B cell (primary cell): ENCODE measurements around the gene MPI. TPM values are rescaled to one million over a fixed set of nuclear protein-coding genes. Genes with fewer than 3 reads are reported as not detected.
A peak's percentile ranks its signal among the peaks of the same experiment; 100 is the strongest.

Experiments used
- ATAC-seq: fragments of 200-7000 bp; cut with Tn5 transposase; one replicate; pipeline ENCODE4 v1.10.0; 2021; ENCODE audit warnings: low read depth, mild to moderate bottlenecking, moderate number of reproducible peaks, moderate library complexity
- CTCF ChIA-PET: fragments of 350-600 bp; sonication (Branson Sonifier 250); formaldehyde crosslinking; loops from one replicate; lab custom pipeline; 2021; ENCODE audit warnings: antibody characterized with exemption, inconsistent platforms; lab: Charles Lee
- POLR2A ChIA-PET: fragments of 350-600 bp; sonication (Branson Sonifier 250); formaldehyde crosslinking; loops from one replicate; lab custom pipeline; 2021; ENCODE audit warnings: antibody characterized with exemption; lab: Charles Lee
- DNase-seq: peaks from one replicate; pipeline ENCODE4 v3.0.0; 2013
- H2AFZ ChIP-seq: 2 replicates; pipeline ENCODE4 v1.6.1; 2012; ENCODE audit warnings: mild to moderate bottlenecking, low read depth, low read length; ENCODE audit not compliant: insufficient read depth, poor library complexity, severe bottlenecking
- H3K27ac ChIP-seq, 2 donors: 1 replicate in 1 of 2; 2 replicates in 1 of 2; pipeline ENCODE4 v1.5.1; 2012 to 2013; ENCODE audit warnings: low read length in 2 of 2, mild to moderate bottlenecking in 2 of 2, moderate library complexity in 1 of 2
- H3K27me3 ChIP-seq, 4 experiments: fragments of 200-600 bp in 1 of 4; sonication (generic) in 1 of 4; replicated peaks in 1 of 4; 1 replicate in 2 of 4; 2 replicates in 2 of 4; pipeline versions ENCODE4 v1.6.1 to v1.7.0; 2013 to 2016; ENCODE audit warnings: low read length in 3 of 4, mild to moderate bottlenecking in 2 of 4, mixed read lengths in 1 of 4, moderate library complexity in 1 of 4; ENCODE audit not compliant: insufficient read depth in 4 of 4, control insufficient read depth in 3 of 4; ENCODE audit errors: control extremely low read depth in 1 of 4
- H3K36me3 ChIP-seq, 2 experiments: replicated peaks in 1 of 2; 1 replicate in 1 of 2; 2 replicates in 1 of 2; pipeline versions ENCODE4 v1.6.1 to v1.7.1; 2013; ENCODE audit warnings: low read length in 1 of 2; ENCODE audit not compliant: insufficient read depth in 2 of 2, control insufficient read depth in 1 of 2; ENCODE audit errors: control extremely low read depth in 1 of 2, extremely low read depth in 1 of 2
- H3K4me1 ChIP-seq, 2 donors: fragments of 200-600 bp in 1 of 2; sonication (generic) in 1 of 2; 1 replicate in 1 of 2; 2 replicates in 1 of 2; pipeline versions ENCODE4 v1.5.1 to v1.6.1; 2013 to 2017; ENCODE audit warnings: low read length in 2 of 2; ENCODE audit not compliant: control insufficient read depth in 2 of 2, insufficient read depth in 2 of 2
- H3K4me2 ChIP-seq: replicated peaks from 2 replicates; pipeline ENCODE3; 2012; ENCODE audit warnings: mild to moderate bottlenecking, low read depth, low read length; ENCODE audit not compliant: poor library complexity, severe bottlenecking
- H3K4me3 ChIP-seq, 5 experiments: fragments of 200-600 bp in 1 of 5; sonication (generic) in 1 of 5; 1 replicate in 3 of 5; 2 replicates in 2 of 5; pipeline versions ENCODE4 v1.5.1 to v1.7.0; 2011 to 2016; ENCODE audit warnings: low read length in 4 of 5, mild to moderate bottlenecking in 4 of 5, low read depth in 2 of 5, control low read depth in 1 of 5, moderate library complexity in 1 of 5; ENCODE audit not compliant: insufficient read depth in 1 of 5; ENCODE audit errors: control extremely low read depth in 1 of 5, extremely low read depth in 1 of 5
- H3K79me2 ChIP-seq: fragments of 200-600 bp; sonication (generic); one replicate; pipeline ENCODE4 v1.6.0; 2016; ENCODE audit warnings: low read length; ENCODE audit not compliant: control insufficient read depth, insufficient read depth
- H3K9ac ChIP-seq: fragments of 200-600 bp; sonication (generic); 2 replicates; pipeline ENCODE4 v1.6.1; 2017; ENCODE audit warnings: mild to moderate bottlenecking, low read length, moderate library complexity
- H3K9me3 ChIP-seq, 3 donors: one replicate each; pipeline versions ENCODE4 v1.6.1 to v1.7.1; 2013; ENCODE audit warnings: low read length in 2 of 3; ENCODE audit not compliant: control insufficient read depth in 2 of 3, insufficient read depth in 1 of 3; ENCODE audit errors: control extremely low read depth in 1 of 3
- H4K20me1 ChIP-seq: 2 replicates; pipeline ENCODE4 v1.6.0; 2012; ENCODE audit warnings: mild to moderate bottlenecking, low read length; ENCODE audit not compliant: insufficient read depth, control insufficient read depth, poor library complexity, severe bottlenecking
- H3K27ac Mint-ChIP-seq: one replicate; pipeline ENCODE4 v1.8.0; 2021; ENCODE audit warnings: mixed read lengths
- H3K27me3 Mint-ChIP-seq: one replicate; pipeline ENCODE4 v1.8.0; 2021; ENCODE audit warnings: mixed read lengths
- H3K4me1 Mint-ChIP-seq: one replicate; pipeline ENCODE4 v1.8.0; 2021; ENCODE audit warnings: mixed read lengths
- H3K4me3 Mint-ChIP-seq: one replicate; pipeline ENCODE4 v1.8.0; 2021; ENCODE audit warnings: mixed read lengths
- H3K9me3 Mint-ChIP-seq: one replicate; pipeline ENCODE4 v1.8.0; 2022; ENCODE audit warnings: mixed read lengths; ENCODE audit not compliant: insufficient read depth
- CTCF ChIP-seq: fragments of 200-600 bp; IDR thresholded peaks from one replicate; pipeline ENCODE4 v1.8.0; 2022; ENCODE audit warnings: antibody characterized with exemption, mild to moderate bottlenecking
- EZH2 ChIP-seq: IDR thresholded peaks from 2 replicates; pipeline ENCODE4 v1.6.1; 2012; ENCODE audit warnings: borderline replicate concordance, low read depth, mild to moderate bottlenecking, moderate library complexity, low read length; ENCODE audit not compliant: insufficient read depth, poor library complexity, severe bottlenecking
- WGBS: methylation state at CpG from one replicate; pipeline ENCODE4 v1.1.5; 2013; ENCODE audit warnings: missing lambda C conversion rate; ENCODE audit not compliant: insufficient coverage; 5-methylcytosine and 5-hydroxymethylcytosine counted together
- intact Hi-C: fragments of 100-400 bp; cut with micrococcal nuclease; formaldehyde crosslinking; loops from one replicate; pipeline ENCODE4 v1.10.0; 2022
- polyA plus RNA-seq: library from polyadenylated mRNA; depleted of rRNA; stranded (reverse); fragments of >200 nt; gene quantifications from 2 replicates; pipeline ENCODE4 v1.2.3, GENCODE V29; 2012
- total RNA-seq, 2 donors: library from RNA; stranded (reverse); fragments of 120-200 nt in 1 of 2; gene quantifications; 1 replicate in 1 of 2; 2 replicates in 1 of 2; pipeline versions ENCODE4 v1.2.3 to v1.2.4, GENCODE V29; 2013 to 2022

MPI gene
- total and polyA plus RNA-seq, 2 donors (not counting 1 experiment from before 2014, with no cell fraction given): 37.2 to 59.8 TPM

- intact Hi-C loops: loop anchor here (5.0 kb wide), 5 partner anchors 45 to 690 kb away; partner anchors contain the start of genes C15orf39, MAN2C1, MPI and SIN3A
- Histone ChIP-seq H4K20me1 (peaks cover 26% of the 10 kb centered on the region), H3K4me1 (peaks cover 9 to 13% of the 10 kb centered on the region in 2 donors), H3K4me2 (peak overlapping the region; percentile 89), H2AFZ (peak overlapping the region; percentile 98), H3K36me3 (peaks cover 0 to 5% of the 10 kb centered on the region in 2 experiments), H3K9ac (peak overlapping the region; percentile 91), H3K9me3 (no peaks in the 10 kb centered on the region), H3K27ac (peak overlapping the region; percentile 63 to 89), H3K27me3 (no peaks in the 10 kb centered on the region), H3K79me2 (peaks cover 55% of the 10 kb centered on the region), H3K4me3 (peak overlapping the region; percentile 81 to 92 (median 85))
- H3K4me1 Mint-ChIP-seq: peaks cover 26% of the 10 kb centered on the region
- no peaks in the 10 kb centered on the region for H3K27me3 Mint-ChIP-seq
- 0% methylated on average over 16 of the region's 18 CpGs for WGBS
- H3K9me3 Mint-ChIP-seq: no peaks in the 10 kb centered on the region
- ChIA-PET POLR2A (interaction anchor here (0.5 to 1.5 kb wide), 2 partner anchors 20 to 141 kb away, joined by 3 to 7 read pairs; partner anchors contain the start of gene RPP25), CTCF (interaction anchor here (0.9 to 1.6 kb wide), 5 partner anchors 14 to 166 kb away, joined by 3 to 12 read pairs (median 7); partner anchors contain the start of gene FAM219B)
- DNase-seq: no peak
- peak overlapping the region; percentile 97 for H3K4me3 Mint-ChIP-seq
- no peak for ATAC-seq
- TF ChIP-seq EZH2 (no peak), CTCF (no peak)
- H3K27ac Mint-ChIP-seq: peak overlapping the region; percentile 95
These were observed 47.4 kb downstream of the MPI start for GRCh38 chr15:74937272-74937589.

- Histone ChIP-seq H3K9ac (peak within 1 kb of the TSS; percentile 91), H3K9me3 (no peaks in the 10 kb centered on the region), H3K4me1 (peaks cover 9 to 13% of the 10 kb centered on the region in 2 donors), H3K4me3 (peak within 1 kb of the TSS; percentile 81 to 92 (median 85)), H3K27ac (peak within 1 kb of the TSS; percentile 67 to 89), H3K36me3 (peaks cover 0 to 5% of the 10 kb centered on the region in 2 experiments), H3K79me2 (peaks cover 50% of the 10 kb centered on the region), H4K20me1 (peaks cover 26% of the 10 kb centered on the region), H3K27me3 (no peaks in the 10 kb centered on the region), H2AFZ (peak within 1 kb of the TSS; percentile 98), H3K4me2 (peak within 1 kb of the TSS; percentile 89)
- no peaks in the 10 kb centered on the region for H3K27me3 Mint-ChIP-seq
- DNase-seq (peak; percentile 97), ATAC-seq (peak; percentile 95)
- peaks cover 24% of the 10 kb centered on the region for H3K4me1 Mint-ChIP-seq
- ChIA-PET POLR2A (interaction anchor here (0.5 to 1.5 kb wide), 7 partner anchors 19 to 553 kb away, joined by 3 to 7 read pairs (median 4); partner anchors contain the start of genes RPP25 and ULK3), CTCF (interaction anchor here (0.7 to 1.6 kb wide), 9 partner anchors 11 to 688 kb away, joined by 3 to 12 read pairs (median 4); partner anchors contain the start of genes FAM219B and SNUPN)
- intact Hi-C loops: loop anchor here (1.0 to 5.0 kb wide), 11 partner anchors 19 to 690 kb away; partner anchors contain the start of genes C15orf39, CLK3, FAM219B and MAN2C1
- no peaks in the 10 kb centered on the region for H3K9me3 Mint-ChIP-seq
- peak within 1 kb of the TSS; percentile 95 for H3K27ac Mint-ChIP-seq
- whole genome bisulfite sequencing: under 1% methylated on average over 78 of the region's 85 CpGs
- no peak for TF ChIP-seq EZH2
- TF ChIP-seq CTCF: no peak
- peak within 1 kb of the TSS; percentile 97 for H3K4me3 Mint-ChIP-seq
These were observed 47.9 kb downstream of the MPI start, which contains the start of gene COX5A for GRCh38 chr15:74937590-74938371. TSS of gene COX5A (minus strand) at chr15:74938073. CDS start at chr15:74938014, 59 bp downstream.
